ENCODE results near the gene GIMAP8.

DNA sequence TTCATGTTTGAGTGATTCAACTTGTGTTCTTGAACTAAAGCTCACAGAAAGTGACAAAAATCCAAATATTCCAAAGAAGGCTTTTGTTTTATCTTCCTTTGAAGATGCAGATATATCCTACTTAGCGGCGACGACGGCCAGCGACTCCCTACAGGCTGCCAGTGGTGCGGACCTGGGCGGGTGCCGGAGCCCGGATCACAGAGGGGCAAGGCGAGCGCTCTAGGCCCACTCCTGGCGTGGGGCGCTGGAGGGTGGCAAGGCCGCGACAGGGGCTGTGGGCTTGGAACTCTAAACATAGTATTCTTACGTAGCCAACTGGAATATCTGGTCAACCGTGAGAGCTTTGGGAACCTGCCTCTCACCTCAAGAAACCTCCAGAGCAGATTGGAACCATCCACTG lies 63.3 kb downstream of the GIMAP8 start:
- TF ChIP-seq, protein P1, sequence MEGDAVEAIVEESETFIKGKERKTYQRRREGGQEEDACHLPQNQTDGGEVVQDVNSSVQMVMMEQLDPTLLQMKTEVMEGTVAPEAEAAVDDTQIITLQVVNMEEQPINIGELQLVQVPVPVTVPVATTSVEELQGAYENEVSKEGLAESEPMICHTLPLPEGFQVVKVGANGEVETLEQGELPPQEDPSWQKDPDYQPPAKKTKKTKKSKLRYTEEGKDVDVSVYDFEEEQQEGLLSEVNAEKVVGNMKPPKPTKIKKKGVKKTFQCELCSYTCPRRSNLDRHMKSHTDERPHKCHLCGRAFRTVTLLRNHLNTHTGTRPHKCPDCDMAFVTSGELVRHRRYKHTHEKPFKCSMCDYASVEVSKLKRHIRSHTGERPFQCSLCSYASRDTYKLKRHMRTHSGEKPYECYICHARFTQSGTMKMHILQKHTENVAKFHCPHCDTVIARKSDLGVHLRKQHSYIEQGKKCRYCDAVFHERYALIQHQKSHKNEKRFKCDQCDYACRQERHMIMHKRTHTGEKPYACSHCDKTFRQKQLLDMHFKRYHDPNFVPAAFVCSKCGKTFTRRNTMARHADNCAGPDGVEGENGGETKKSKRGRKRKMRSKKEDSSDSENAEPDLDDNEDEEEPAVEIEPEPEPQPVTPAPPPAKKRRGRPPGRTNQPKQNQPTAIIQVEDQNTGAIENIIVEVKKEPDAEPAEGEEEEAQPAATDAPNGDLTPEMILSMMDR (IDR thresholded peaks at IDR 0.05): no peak
- no peak for TF ChIP-seq POLR2A (IDR thresholded peaks at IDR 0.05)
